ENCODE data around the gene ZNF248.
"Not testable (repeated sequence)": the region's sequence is repeated elsewhere in the genome, so short reads cannot be mapped to it uniquely, and the experiment has no call there.

ZNF248 gene

DNA sequence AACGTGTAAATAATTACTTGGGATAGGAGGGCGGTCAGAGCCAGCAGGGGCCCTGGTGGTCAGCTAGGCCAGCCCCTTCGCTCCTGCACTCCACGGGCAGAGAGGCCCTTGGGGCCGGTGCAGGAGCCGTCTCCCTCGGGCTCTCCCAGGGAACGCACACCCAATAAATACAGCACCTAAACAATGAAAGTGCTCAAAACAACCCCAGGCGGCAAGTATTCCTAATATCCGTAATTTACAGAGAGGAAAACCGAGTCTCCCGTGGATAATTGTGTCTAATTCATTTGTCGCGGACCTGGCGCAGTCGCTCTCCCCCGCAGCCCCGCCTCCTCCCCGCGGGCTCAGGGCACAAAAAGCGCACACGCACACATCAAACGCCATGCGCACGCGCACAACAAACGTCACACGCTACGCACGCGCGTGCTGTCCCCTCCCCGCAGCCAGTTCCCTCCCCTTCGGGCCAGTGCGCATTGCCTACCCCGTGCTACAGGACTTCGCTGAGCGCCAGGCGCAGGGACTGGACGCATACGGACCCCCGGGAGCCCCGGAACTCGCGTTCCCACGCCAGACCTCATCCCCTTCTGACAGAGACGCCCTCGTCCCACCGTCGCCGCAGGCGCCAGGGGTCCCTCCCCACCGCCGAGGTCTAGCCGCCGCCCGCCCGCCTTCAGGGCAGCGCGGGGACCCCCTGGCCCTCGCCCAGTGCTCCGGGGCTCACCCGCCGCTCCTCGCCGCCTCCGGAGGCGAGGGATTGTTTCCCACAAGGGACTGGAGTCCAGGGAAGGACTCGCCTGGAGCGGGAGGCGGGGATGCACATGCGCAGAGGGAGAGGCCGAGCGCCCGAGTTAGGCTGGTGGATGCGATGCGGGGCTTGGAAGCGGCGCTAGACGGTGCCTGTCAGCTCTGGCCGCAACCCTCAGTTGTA lies at the start of gene ZNF248:
Gene ZNF248 (minus strand): TSS at position 324 of the 925 bp plus-strand sequence. CDS start 1,300 bp downstream, outside the sequence.
- peak; percentile 58 for DNase-seq

DNA sequence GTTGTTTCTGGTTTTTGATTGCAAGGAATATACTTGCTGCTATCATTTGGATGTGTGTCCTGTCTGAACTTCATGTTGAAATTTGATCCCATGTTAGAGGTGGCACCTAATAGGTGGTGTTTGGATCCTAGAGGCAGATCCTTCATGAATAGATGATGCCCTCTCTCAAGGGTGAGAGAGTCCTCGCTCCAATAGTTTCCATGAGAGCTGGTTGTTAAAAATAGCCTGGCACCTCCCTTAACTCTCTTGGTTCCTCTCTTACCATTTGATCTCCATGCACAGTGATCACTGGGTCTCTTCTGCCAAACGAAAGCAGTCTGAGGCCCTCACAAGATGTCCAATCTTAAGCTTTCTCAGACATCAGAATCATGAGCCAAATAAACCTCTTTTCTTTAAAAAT lies 49.0 kb upstream of the ZNF248 start:
- DNase-seq: no peak

DNA sequence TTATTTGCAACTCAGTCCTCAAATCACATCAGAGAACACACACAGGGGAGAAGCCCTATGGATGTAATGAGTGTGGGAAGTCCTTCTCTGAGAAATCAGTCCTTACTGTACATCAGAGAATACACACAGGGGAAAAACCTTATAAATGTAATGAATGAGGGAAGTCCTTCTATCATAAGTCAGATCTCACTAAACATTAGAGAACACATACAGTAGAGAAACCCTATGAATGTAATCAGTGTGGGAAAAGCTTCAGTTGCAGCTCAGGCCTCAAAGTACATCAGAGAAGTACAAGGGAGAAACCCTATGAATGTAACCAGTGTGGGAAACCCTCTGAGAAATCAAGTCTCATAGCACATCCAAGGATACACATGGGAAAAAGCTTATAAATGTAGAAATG lies 39.0 kb upstream of the ZNF248 start:
- no peak for DNase-seq

GRCh38 chr10:37895674-37896073 lies 38.3 kb upstream of the ZNF248 start:
- DNase-seq: no peak

GRCh38 chr10:37885850-37886249 lies 28.4 kb upstream of the ZNF248 start:
- no peak for DNase-seq

DNA sequence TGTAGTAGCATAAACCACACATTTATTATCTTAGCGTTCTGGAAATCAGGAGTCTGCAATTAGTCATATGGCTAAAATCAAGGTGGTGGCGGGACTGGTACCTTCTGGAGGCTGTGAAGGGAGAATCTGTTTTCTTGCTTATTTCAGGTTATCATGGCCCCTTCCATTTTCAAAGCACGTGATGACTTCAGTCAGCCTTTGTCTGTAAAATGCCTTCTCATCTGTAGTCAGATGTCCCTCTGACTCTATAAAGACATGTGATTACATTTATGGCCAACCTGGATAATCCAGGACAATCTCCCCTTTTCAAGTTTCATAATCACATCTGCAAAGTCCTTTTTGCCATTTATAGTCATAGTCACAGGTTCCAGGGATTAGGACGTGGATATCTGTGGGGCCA lies 15.5 kb upstream of the ZNF248 start:
- DNase-seq: no peak

- no peak for DNase-seq
These were observed 14.9 kb upstream of the ZNF248 start for GRCh38 chr10:37872283-37872682.

DNA sequence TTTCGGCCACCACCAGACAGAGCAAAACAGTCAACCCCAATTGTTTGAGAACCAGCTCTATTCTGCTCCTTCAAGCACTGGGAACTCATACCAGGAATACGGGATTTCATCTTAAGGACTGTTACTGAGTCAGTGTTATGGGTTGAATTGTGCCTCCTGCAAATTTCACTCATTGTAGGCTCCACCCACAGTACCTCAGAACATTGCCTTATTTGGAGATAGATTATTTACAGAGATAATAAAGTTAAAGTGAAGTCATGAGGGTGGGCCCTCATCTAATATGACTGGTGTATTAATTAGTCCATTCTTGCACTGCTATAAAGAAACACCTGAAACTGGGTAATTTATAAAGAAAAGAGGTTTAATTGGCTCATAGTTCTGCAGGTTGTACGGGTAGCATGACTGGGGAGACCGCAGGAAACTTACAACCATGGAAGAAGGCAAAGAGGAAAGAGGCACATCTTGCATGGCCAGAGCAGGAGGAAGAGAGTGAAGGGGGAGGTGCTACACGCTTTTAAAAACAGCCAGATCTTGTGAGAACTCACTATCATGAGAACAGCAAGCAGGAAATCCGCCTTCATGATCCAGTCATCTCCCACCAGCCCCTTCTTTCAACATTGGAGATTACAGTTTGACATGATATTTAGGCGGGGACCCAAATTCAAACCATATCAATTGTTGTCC lies 14.3 kb upstream of the ZNF248 start:
- DNase-seq: no peak

- no peak for DNase-seq
These were observed 13.7 kb upstream of the ZNF248 start for GRCh38 chr10:37871143-37871542.

DNA sequence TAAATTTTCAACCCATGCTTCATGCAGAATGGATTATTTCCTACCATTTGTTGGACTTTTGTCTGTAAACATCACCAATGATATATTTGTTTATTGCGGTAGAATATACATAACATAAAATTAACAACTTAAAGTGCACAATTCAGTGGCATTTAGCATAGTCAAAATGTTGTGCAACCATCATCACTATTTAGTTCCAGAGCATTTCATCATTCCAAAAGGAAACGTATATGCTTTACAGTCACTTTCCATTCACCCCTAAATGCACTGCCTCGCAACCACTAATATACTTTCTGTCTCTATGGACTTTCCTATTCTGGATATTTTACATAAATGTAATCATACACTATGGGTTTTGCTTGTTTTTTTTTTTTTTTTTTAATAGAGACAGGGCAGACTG lies 11.4 kb upstream of the ZNF248 start:
- no peak for DNase-seq

- no peak for DNase-seq
These were observed 8.8 kb upstream of the ZNF248 start for GRCh38 chr10:37865957-37866803.

GRCh38 chr10:37865264-37865663 lies 7.9 kb upstream of the ZNF248 start:
- no peak for DNase-seq

GRCh38 chr10:37860494-37861190 lies 3.2 kb upstream of the ZNF248 start:
- no peak for DNase-seq

DNA sequence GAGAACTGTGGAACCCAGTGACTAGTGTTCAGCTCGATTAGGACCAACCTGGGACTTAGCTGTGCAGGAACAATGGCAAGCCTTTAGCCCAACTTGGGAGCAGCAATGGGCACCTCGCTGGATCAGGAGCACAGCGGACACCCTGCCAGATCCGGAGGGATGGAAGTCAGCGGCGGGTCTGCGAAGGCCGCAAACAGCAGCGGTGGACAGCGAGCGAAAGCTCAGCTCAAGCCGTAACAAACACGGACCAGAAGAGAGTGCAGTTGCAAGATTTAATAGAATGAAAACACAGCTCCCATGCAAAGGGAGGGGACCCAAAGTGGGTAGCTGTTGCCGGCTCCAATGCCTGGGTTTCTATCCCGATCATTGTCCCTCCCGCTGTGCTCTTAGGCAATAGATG lies 1.9 kb upstream of the ZNF248 start:
- DNase-seq: not testable (repeated sequence)

GRCh38 chr10:37856881-37857286 lies 526 bp downstream of the ZNF248 start:
- DNase-seq: no peak

GRCh38 chr10:37855636-37856035 lies 1.8 kb downstream of the ZNF248 start:
- no peak for DNase-seq

GRCh38 chr10:37854626-37855025 lies 2.8 kb downstream of the ZNF248 start:
- DNase-seq: no peak

GRCh38 chr10:37844644-37845043 lies 12.8 kb downstream of the ZNF248 start:
- DNase-seq: no peak

DNA sequence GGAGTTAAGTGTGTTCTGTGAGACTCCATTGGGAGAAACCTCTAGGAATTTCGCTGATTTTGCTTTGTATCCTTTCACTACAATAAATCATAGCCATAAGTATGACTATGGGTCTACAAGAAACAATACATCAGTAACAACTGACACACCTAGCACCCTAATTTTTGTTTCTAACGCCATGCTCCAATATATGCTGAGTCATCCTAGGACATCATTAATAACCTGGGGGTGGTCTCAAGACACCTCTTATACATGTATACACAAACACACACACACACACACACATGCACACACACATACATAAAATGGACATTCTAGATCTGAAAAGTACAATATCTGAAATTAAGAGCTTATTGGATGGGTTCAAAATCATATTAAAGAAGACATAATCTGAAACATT lies 18.2 kb downstream of the ZNF248 start:
- DNase-seq: no peak

GRCh38 chr10:37831495-37832333 lies 25.7 kb downstream of the ZNF248 start:
- no peak for DNase-seq

DNA sequence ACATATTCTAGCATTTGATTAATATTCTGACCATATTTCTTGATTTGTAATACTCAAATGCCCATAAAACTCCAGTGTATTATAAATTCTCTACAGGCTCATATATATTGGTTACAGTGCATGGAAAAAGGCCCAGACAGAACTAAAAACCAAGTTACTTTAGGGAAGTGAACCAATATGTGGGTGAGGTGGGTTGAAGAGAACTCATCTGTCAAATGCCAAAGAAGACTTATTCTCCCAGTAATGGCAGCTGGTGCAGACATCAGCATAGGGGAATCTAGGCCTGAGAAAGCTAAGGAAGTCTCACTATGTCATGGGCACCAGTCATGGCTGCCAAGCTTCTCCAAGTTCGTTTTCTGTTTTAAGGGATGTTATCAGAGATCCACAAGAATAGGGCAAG lies 30.6 kb downstream of the ZNF248 start:
- DNase-seq: no peak

DNA sequence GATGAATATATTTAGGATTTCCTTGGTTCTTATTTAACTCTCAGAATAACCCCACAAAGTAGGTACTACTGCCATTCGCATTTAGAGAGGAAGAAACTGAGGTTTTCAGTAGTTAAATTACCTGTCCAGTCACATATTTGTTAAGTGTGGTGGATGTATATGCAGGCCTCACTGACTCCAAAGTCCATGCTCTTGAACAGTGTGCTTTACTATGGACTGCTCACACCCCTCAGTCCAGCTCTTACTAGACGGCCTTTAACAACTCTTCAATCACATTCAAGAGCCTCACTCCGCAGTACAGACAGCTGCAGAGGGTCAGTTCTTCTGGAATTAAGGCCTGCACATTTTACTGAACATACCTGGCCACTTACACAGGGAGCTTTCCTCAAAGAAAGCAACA lies 36.2 kb downstream of the ZNF248 start:
- DNase-seq: no peak
